Skin epidermis (tissue), 12 donors: ENCODE results near the gene AFF1.
A peak's percentile ranks its signal among the peaks of the same experiment; 100 is the strongest.
"Not testable (repeated sequence)": the region's sequence is repeated elsewhere in the genome, so short reads cannot be mapped to it uniquely, and the experiment has no call there.

Experiments used
- H3K27ac ChIP-seq, 21 experiments: fragments of 200-600 bp; sonication (generic) in 11 of 21; one replicate each; pipeline ENCODE4 v1.5.0; 2020; ENCODE audit warnings: mild to moderate bottlenecking in 3 of 21, inconsistent platforms in 2 of 21, moderate library complexity in 2 of 21
- H3K4me3 ChIP-seq, 7 experiments: fragments of 200-600 bp; sonication (generic) in 2 of 7; one replicate each; pipeline ENCODE4 v1.5.0; 2020; ENCODE audit warnings: inconsistent platforms in 2 of 7, mild to moderate bottlenecking in 2 of 7, moderate library complexity in 1 of 7

Gene AFF1

GRCh38 chr4:87019898-87020297, 85.1 kb downstream of the AFF1 start:
- peak overlapping the region in 1 of 21 experiments; percentile 23 for H3K27ac ChIP-seq
- no peak overlapping the region for H3K4me3 ChIP-seq

GRCh38 chr4:87024201-87024600, 89.4 kb downstream of the AFF1 start:
- Histone ChIP-seq H3K4me3 (no peak overlapping the region), H3K27ac (peak overlapping the region in 3 of 21 experiments; percentile 22 to 54 (median 28))

GRCh38 chr4:87025023-87025613, 90.3 kb downstream of the AFF1 start:
- H3K27ac ChIP-seq = peak overlapping the region in 5 of 21 experiments; percentile 9 to 28 (median 23)
- H3K4me3 ChIP-seq = no peak overlapping the region

- Histone ChIP-seq H3K27ac (peak overlapping the region in 3 of 21 experiments; percentile 19 to 26 (median 23)), H3K4me3 (no peak overlapping the region)
Observed at GRCh38 chr4:87025614-87026041, 90.8 kb downstream of the AFF1 start.

GRCh38 chr4:87026800-87027495, 92.1 kb downstream of the AFF1 start:
- H3K27ac ChIP-seq = peak overlapping the region in 7 of 21 experiments; percentile 1 to 35 (median 12)

GRCh38 chr4:87029356-87029755, 94.5 kb downstream of the AFF1 start:
- Histone ChIP-seq H3K4me3 (no peak overlapping the region), H3K27ac (peak overlapping the region in 11 of 21 experiments; percentile 7 to 81 (median 69))

More at GRCh38 chr4:87026800-87027495, 92.1 kb downstream of the AFF1 start:
- no peak overlapping the region for H3K4me3 ChIP-seq

GRCh38 chr4:87030124-87030523, 95.3 kb downstream of the AFF1 start:
- Histone ChIP-seq H3K27ac (peak overlapping the region in 15 of 21 experiments; percentile 14 to 81 (median 60)), H3K4me3 (no peak overlapping the region)

GRCh38 chr4:87030755-87031441, 96.1 kb downstream of the AFF1 start:
- H3K27ac ChIP-seq = peak overlapping the region in 18 of 21 experiments; percentile 14 to 81 (median 60)
- no peak overlapping the region for H3K4me3 ChIP-seq

GRCh38 chr4:87031920-87032319, 97.1 kb downstream of the AFF1 start:
- peak overlapping the region in 15 of 21 experiments; percentile 4 to 81 (median 58) for H3K27ac ChIP-seq
- H3K4me3 ChIP-seq = no peak overlapping the region

GRCh38 chr4:87032884-87033533, 98.2 kb downstream of the AFF1 start:
- Histone ChIP-seq H3K4me3 (no peak overlapping the region), H3K27ac (peak overlapping the region in 14 of 21 experiments; percentile 12 to 79 (median 57))

- Histone ChIP-seq H3K4me3 (no peak overlapping the region), H3K27ac (peak overlapping the region in 10 of 21 experiments; percentile 1 to 79 (median 56))
Observed at GRCh38 chr4:87033902-87034301, 99.1 kb downstream of the AFF1 start.

- Histone ChIP-seq H3K27ac (peak overlapping the region in 3 of 21 experiments; percentile 1 to 71 (median 38)), H3K4me3 (no peak overlapping the region)
Observed at GRCh38 chr4:87034527-87034926, 99.7 kb downstream of the AFF1 start.

- Histone ChIP-seq H3K4me3 (no peak overlapping the region), H3K27ac (peak overlapping the region in 1 of 21 experiments; percentile 14)
Observed at GRCh38 chr4:87035881-87036509, 101.2 kb downstream of the AFF1 start.

GRCh38 chr4:87036713-87037112, 101.9 kb downstream of the AFF1 start:
- Histone ChIP-seq H3K4me3 (no peak overlapping the region), H3K27ac (peak overlapping the region in 3 of 21 experiments; percentile 27 to 74 (median 27))

- H3K27ac ChIP-seq = peak overlapping the region in 4 of 21 experiments; percentile 20 to 74 (median 48)
- H3K4me3 ChIP-seq = not testable (repeated sequence)
Observed at GRCh38 chr4:87037171-87037570, 102.4 kb downstream of the AFF1 start.

GRCh38 chr4:87037671-87038334, 103.0 kb downstream of the AFF1 start:
- Histone ChIP-seq H3K27ac (peak overlapping the region in 7 of 21 experiments; percentile 36 to 74 (median 57)), H3K4me3 (no peak overlapping the region)

- Histone ChIP-seq H3K4me3 (no peak overlapping the region), H3K27ac (peak overlapping the region in 13 of 21 experiments; percentile 18 to 74 (median 53))
Observed at GRCh38 chr4:87038837-87039615, 104.2 kb downstream of the AFF1 start.

- no peak overlapping the region for H3K4me3 ChIP-seq
- H3K27ac ChIP-seq = peak overlapping the region in 2 of 21 experiments; percentile 3 to 48
Observed at GRCh38 chr4:87041141-87041540, 106.3 kb downstream of the AFF1 start.
